GM19324 (cell line): ENCODE results near the gene ADAMTS7.
"Not testable (repeated sequence)": the region's sequence is repeated elsewhere in the genome, so short reads cannot be mapped to it uniquely, and the experiment has no call there.

Experiments
- ATAC-seq: cut with Tn5 transposase; IDR thresholded peaks from one replicate; pipeline ENCODE4 v1.9.1; 2021; ENCODE audit warnings: mild to moderate bottlenecking, moderate library complexity; ENCODE audit not compliant: unreplicated experiment, low FRiP score

ADAMTS7 gene, protein sequence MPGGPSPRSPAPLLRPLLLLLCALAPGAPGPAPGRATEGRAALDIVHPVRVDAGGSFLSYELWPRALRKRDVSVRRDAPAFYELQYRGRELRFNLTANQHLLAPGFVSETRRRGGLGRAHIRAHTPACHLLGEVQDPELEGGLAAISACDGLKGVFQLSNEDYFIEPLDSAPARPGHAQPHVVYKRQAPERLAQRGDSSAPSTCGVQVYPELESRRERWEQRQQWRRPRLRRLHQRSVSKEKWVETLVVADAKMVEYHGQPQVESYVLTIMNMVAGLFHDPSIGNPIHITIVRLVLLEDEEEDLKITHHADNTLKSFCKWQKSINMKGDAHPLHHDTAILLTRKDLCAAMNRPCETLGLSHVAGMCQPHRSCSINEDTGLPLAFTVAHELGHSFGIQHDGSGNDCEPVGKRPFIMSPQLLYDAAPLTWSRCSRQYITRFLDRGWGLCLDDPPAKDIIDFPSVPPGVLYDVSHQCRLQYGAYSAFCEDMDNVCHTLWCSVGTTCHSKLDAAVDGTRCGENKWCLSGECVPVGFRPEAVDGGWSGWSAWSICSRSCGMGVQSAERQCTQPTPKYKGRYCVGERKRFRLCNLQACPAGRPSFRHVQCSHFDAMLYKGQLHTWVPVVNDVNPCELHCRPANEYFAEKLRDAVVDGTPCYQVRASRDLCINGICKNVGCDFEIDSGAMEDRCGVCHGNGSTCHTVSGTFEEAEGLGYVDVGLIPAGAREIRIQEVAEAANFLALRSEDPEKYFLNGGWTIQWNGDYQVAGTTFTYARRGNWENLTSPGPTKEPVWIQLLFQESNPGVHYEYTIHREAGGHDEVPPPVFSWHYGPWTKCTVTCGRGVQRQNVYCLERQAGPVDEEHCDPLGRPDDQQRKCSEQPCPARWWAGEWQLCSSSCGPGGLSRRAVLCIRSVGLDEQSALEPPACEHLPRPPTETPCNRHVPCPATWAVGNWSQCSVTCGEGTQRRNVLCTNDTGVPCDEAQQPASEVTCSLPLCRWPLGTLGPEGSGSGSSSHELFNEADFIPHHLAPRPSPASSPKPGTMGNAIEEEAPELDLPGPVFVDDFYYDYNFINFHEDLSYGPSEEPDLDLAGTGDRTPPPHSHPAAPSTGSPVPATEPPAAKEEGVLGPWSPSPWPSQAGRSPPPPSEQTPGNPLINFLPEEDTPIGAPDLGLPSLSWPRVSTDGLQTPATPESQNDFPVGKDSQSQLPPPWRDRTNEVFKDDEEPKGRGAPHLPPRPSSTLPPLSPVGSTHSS (N-terminal part only)

GRCh38 chr15:78811124-78811824, at the start of gene ADAMTS7:
TSS of gene ADAMTS7 (minus strand) at chr15:78811464. CDS start at chr15:78811220, 244 bp downstream.
- ATAC-seq, result no peak

- ATAC-seq, result no peak
These were observed 48.9 kb upstream of the ADAMTS7 start for GRCh38 chr15:78859971-78860719.

GRCh38 chr15:78855746-78856145, 44.5 kb upstream of the ADAMTS7 start:
- ATAC-seq, result no peak

DNA sequence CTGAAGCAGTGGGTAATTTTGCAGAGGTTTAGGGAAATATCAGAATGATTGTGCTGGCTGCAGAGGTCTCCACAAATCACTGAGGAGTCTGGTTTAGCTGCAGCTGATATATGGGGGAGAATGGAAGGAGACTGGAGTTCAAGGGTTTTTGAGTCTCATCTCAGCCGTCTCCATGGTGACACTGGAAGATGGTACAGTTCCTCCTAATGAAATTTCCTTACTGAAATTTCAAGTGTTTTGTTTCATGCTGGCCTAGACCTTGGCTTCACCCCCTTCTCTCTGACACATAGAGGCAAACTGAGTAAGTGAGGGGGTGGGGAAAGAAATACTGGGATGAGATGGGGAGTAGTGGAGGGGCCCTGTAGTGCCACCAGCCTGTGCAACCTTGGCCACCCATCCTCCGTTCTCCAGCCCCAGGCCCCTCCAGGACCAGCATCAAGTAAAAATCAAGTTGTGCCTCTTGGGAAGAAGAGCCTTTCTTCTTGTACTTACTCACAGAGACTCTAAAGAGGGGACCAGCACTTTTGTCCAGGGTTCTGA, 43.6 kb upstream of the ADAMTS7 start:
- no peak for ATAC-seq

DNA sequence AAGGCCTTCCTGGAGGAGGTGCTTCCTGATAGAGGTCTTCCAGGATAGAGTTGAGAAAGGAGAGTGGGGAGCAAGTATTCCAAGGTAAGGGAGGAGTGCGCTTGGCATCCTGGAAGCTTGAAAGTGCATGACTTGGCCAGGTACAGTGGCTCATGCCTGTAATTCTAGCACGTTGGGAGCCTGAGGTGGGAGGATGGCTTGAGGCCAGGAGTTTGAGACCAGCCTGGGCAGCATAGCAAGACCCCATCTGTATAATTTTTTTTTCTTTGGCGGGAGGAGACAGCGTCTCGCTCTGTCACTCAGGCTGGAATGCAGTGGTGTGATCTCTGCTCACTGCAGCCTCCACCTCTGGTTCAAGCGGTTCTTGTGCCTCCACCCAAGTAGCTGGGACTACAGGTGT, 42.2 kb upstream of the ADAMTS7 start:
- no peak for ATAC-seq

DNA sequence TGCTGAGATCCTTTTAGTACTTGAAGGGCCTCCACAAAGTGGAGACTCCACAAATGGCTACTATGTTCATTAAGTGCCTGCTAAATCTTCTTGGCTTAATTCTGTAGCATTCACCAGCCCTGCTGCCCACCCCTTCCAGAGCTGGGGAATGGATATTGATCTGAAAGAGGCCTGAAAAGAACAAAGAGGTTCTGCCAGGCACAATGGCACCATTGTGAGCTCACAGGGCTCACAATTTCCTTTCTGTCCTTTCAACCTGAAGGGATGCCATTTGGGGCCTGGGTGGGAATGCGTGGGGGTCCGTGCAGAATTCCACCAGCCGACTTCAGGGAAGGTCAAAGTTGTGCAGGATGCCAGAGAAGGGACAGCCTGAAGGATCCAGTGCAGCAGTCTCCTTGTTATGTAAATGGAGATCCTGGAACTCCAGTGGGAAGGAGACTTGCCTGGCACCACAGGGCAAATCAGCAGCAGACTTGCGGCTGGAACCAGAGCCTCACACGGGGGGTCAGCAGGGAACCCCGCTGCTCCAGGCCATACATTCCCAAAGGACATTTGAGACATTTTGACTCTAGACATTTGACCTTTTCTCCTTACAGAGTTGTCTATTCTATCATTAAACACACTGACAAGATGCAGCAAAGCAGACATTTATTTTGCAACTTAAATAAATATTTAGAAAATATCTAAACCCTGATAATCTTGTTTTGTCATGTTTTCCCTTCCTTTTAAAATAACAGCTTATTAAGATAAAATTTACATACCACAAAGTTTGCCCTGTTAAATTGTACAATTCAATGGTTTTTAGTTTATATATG, 39.9 kb upstream of the ADAMTS7 start:
- ATAC-seq, result no peak

DNA sequence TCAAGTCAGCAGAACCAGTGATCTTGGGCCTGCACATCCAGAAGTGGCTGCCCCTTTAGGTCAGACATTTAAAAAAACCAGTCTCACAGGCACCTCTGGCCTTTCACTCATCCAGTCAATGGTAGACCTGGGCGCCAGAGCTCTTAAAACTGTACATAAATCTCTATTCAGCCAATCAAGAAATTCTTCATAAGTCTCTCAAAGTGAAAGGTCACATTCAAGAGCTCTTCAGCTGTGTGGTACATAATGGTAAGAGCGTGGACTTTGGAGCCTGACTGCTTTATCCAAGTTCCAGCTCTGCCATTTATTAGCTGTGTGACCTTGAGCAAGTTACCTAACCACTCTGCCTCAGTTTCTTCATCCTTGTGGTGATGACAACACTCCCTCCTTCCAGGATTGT, 39.1 kb upstream of the ADAMTS7 start:
- ATAC-seq, result no peak

GRCh38 chr15:78847387-78847906, 36.2 kb upstream of the ADAMTS7 start:
- not testable (repeated sequence) for ATAC-seq

- not testable (repeated sequence) for ATAC-seq
These were observed 35.6 kb upstream of the ADAMTS7 start for GRCh38 chr15:78846906-78847305.

GRCh38 chr15:78842519-78842918, 31.3 kb upstream of the ADAMTS7 start:
- ATAC-seq, result no peak

DNA sequence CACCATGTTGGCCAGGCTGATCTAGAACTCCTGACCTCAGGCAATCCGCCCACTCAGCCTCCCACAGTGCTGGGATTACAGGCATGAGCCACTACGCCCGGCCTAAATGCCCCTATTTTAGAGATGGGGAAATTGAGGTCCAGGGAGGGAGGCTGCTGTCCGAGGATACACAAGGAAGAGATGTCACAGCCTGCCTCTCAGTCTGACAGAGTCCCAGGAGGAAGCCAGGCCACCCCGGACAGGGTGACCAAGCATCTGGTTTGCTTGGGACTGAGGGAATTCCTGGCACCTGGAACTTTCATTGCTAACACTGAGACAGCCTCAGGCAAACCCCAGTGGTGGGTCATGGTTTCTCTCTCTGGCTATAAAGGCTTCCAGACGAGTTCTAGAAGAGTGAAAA, 30.6 kb upstream of the ADAMTS7 start:
- ATAC-seq, result no peak

DNA sequence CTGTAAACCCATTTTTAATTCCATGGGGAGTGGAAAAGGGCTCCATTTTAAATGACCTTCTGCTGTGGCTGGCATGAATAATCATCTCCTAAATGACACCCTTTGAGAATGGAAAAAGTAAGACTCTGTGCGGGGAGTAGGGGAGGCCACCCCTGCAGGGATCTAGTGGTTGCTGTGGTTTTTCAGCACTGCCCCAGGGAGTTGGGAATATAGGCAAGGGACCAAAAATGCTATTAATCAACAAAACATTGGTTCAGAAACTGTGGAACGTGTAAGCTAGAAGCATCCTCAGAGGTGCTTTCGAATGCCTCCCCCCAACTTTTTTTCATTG, 30.1 kb upstream of the ADAMTS7 start:
- ATAC-seq, result no peak

- ATAC-seq, result no peak
These were observed 29.6 kb upstream of the ADAMTS7 start for GRCh38 chr15:78840661-78841375.

DNA sequence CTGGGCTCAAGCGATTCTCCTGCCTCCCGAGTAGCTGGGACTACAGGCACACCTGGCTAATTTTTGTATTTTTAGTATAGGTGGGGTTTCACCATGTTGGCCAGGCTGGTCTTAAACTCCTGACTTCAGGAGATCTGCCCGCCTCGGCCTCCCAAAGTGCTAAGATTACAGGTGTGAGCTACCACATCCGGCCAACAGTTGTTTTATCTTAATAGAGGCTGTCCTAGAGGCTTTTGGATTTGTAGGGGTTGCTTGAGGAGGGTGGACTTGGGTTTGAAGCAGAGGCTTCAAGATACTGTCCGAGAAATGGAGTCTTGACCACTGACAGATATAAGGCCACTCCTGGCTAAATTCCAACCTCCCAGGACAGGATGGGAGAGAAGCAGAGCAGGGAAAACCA, 27.9 kb upstream of the ADAMTS7 start:
- not testable (repeated sequence) for ATAC-seq

- no peak for ATAC-seq
These were observed 27.2 kb upstream of the ADAMTS7 start for GRCh38 chr15:78838489-78838888.

- no peak for ATAC-seq
These were observed 26.3 kb upstream of the ADAMTS7 start for GRCh38 chr15:78837543-78837942.

DNA sequence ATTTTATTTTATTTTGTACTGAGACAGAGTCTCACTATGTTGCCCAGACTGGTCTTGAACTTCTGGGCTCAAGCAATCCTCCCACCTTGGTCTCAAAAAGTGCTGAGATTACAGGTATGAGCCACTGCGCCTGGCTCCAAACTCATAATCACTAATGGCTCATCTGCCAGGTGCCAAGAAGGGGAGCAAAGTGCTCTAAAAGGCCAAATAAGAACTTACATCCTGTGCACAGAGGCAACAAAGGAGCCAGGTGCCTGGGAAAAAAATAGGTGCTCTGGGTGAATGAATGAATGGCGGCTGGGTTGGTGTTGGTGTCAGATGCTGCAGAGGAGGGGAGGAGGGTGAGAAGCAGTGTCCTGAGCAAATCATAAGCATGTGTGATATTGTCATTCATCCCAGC, 25.9 kb upstream of the ADAMTS7 start:
- no peak for ATAC-seq

GRCh38 chr15:78836333-78836732, 25.1 kb upstream of the ADAMTS7 start:
- no peak for ATAC-seq
